Ectodermal cell (in vitro differentiated cells): ENCODE results near the gene ZNF625.

Source experiments
- H3K27ac ChIP-seq: 2 replicates; pipeline ENCODE4 v1.7.0; 2013; ENCODE audit warnings: mild to moderate bottlenecking, low read depth, low read length; ENCODE audit not compliant: insufficient read depth, poor library complexity, severe bottlenecking
- H3K27me3 ChIP-seq: 2 replicates; pipeline ENCODE4 v1.7.0; 2013; ENCODE audit warnings: mild to moderate bottlenecking, low read length; ENCODE audit not compliant: insufficient read depth, control insufficient read depth, poor library complexity, severe bottlenecking
- H3K36me3 ChIP-seq: one replicate; pipeline ENCODE4 v1.7.0; 2013; ENCODE audit warnings: low read length; ENCODE audit not compliant: control insufficient read depth, insufficient read depth
- H3K4me1 ChIP-seq: one replicate; pipeline ENCODE4 v1.7.0; 2013; ENCODE audit warnings: low read length; ENCODE audit not compliant: control insufficient read depth, insufficient read depth
- H3K4me3 ChIP-seq: 2 replicates; pipeline ENCODE4 v1.7.0; 2013; ENCODE audit warnings: low read depth, low read length, control low read depth; ENCODE audit not compliant: insufficient read depth
- H3K9me3 ChIP-seq: 2 replicates; pipeline ENCODE4 v1.7.0; 2013; ENCODE audit warnings: mild to moderate bottlenecking, low read length, moderate library complexity; ENCODE audit not compliant: control insufficient read depth
- WGBS, 2 experiments: methylation state at CpG; one replicate each; pipeline ENCODE4 v1.1.7; 2013; ENCODE audit warnings: missing lambda C conversion rate in 2 of 2; 5-methylcytosine and 5-hydroxymethylcytosine counted together

ZNF625 gene

DNA sequence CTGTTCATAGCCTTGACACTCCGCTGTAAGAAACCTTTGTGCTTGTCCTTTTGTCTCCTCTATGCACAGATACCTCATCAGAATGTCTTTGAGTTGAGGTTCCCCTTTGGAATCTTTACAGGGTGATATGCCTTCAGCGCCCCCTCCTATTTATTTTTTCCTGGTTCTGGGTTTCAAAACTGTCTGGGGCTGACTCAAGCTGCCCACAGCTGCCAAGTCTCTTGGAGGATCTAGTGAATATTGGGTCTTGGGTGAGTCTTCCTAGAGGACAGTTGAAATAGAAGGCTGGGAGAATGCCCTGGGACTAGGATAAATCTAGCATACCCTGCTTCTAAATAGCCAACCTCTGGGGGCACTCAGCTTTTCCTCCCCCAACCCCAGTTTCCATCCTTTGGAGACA is 7.3 kb upstream of the ZNF625 start:
- H3K27ac ChIP-seq = no peak overlapping the region

DNA sequence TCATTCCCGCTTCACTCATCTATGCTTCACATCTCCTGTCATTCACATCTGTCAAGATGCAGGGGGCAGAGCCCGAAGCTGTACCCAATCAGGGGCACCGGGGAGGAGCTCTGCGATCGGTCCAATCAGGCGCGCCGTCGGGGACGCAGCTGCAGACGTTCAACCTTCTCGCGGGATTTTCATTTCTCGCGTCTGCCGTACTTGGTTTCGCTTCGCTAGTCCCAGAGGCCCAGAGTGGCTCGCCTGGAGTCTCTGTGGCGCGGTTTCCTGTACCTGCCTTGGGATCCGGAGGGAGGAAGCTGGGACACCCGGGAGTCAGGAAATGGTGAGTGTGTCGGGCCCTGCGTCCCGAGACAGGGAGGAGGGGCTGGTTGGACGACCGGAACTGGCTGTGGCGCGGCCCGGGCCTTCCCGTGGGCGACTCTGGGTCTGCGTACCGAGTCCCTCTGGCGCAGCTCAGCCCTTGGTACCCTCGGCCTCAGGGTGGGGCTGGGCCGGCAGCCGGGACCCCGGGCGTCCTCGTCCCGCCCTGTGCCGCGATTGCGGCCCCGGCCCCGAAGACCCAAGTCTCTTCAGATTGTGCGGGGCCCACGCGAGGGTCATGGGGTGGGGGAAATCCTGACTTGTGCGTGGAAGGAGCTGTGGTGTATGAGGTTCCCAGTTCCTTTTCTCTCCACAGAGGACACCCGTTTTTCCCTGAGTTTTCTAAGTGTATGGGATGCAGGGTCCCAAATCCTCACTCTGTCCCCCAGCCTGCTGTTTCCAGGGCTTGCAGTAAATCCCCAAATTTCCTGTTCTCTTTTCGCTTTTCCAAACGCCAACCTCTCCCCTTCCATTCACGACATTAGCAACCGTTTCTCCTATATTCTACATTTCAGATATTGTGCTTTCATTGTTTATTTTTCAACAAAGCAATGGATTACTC is 6.6 kb upstream of the ZNF625 start, which contains the start of gene ZNF136:
Gene ZNF136, plus strand, starts transcription at position 215 of the 925 bp plus-strand sequence. Its CDS starts 108 bp downstream, at position 323.
- WGBS, 2 experiments = 1% methylated on average over 57 of the region's 57 CpGs

More for the DNA sequence above, 7.3 kb upstream of the ZNF625 start:
- whole genome bisulfite sequencing, 2 experiments = 35 to 39% methylated on average over 2 of the region's 2 CpGs
- Histone ChIP-seq H3K4me3 (peak overlapping the region; percentile 89), H3K4me1 (peaks cover 5% of the 10 kb centered on the region), H3K9me3 (no peaks in the 10 kb centered on the region), H3K27me3 (no peaks in the 10 kb centered on the region), H3K36me3 (no peaks in the 10 kb centered on the region)

DNA sequence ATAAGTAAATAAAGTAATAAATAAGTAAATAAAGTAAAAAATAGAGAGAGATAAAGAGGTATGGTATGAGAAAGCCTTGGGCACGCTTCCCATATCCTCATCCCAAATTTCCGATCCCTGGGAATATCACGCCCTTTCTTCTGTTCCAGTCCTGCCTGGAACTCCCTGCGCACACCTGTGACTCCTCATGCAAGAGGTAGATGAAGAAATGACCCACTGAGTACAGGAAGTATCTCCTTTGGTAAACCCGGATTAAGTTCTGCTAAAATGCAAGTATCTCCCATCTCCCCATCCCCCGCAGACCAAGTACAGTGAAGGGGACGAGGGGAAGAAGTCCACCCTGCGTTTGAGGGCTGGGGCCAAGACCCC is 6.0 kb upstream of the ZNF625 start:
- no peaks in the 10 kb centered on the region for H3K36me3 ChIP-seq
- H3K9me3 ChIP-seq = no peaks in the 10 kb centered on the region
- no peak overlapping the region for H3K27ac ChIP-seq
- WGBS, 2 experiments = 37 to 41% methylated on average over 8 of the region's 8 CpGs
- peak overlapping the region; percentile 89 for H3K4me3 ChIP-seq
- no peaks in the 10 kb centered on the region for H3K27me3 ChIP-seq
- peaks cover 5% of the 10 kb centered on the region for H3K4me1 ChIP-seq

More for the DNA sequence above, 6.6 kb upstream of the ZNF625 start, which contains the start of gene ZNF136:
- Histone ChIP-seq H3K4me3 (peak within 1 kb of the TSS; percentile 89), H3K27me3 (no peaks in the 10 kb centered on the region), H3K27ac (peak within 1 kb of the TSS; percentile 78), H3K4me1 (peaks cover 5% of the 10 kb centered on the region), H3K36me3 (no peaks in the 10 kb centered on the region), H3K9me3 (no peaks in the 10 kb centered on the region)

DNA sequence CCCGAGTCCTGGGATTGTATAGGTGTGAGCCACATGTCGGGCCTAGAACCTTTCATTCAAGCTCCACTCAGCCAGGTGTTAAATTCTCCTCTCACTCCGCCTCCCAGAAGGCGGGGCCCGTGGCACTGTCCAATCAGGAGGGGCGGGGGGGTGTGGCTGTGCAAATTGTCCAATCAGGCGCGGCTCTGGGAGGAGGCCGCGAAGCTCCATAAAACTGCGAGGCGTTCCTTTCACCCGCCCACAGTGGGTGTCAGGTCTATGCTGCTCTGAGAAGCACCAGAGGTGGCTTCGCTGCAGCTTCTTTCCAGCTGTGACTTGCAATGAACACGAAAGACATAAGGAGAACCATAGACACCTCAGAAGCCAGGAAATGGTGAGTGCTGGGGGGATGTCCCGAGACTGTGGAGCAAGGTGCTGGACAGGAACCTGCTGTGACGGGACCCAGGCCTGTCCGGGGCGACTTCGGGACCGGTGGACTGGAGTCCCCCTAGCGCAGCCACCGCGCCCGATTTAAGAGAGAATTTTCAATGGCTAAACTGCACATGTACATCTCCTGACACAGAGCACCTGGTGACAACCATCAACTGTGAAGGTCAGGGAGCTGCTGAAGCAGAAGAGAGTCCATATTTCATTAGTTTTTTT is 3.4 kb upstream of the ZNF625 start:
- Histone ChIP-seq H3K4me1 (peaks cover 11% of the 10 kb centered on the region), H3K36me3 (no peaks in the 10 kb centered on the region), H3K27ac (no peak overlapping the region), H3K27me3 (no peaks in the 10 kb centered on the region), H3K9me3 (no peaks in the 10 kb centered on the region), H3K4me3 (no peak overlapping the region)
- WGBS, 2 experiments = 93 to 94% methylated on average over 25 of the region's 25 CpGs

DNA sequence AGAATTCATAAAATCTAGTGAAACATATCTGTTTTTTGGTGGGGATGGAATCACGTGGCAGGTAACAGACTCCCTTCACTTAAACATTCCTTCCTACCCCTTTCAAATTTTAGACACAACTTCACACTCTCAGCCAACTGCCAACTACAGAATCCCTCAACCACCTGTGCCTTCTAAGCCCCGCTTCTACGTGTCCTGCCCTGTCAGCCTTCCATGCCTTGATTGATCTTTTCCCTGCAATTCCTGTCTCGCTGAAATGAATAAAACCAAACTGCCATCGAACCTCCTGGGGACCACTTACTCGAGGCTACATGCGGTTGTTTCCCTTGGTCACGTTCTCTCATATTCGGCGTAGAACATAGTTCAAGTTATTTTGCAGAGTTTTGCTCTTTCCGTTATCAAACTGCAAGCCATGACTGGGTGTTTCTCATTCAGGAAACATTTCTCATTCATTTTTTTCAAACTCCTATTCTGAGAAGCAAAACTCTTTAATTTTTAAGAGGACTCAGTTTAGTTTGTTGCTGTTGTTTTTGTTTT is 1.1 kb downstream of the ZNF625 start:
- Histone ChIP-seq H3K36me3 (peaks cover 26% of the 10 kb centered on the region), H3K4me3 (peak overlapping the region; percentile 82), H3K27ac (no peak overlapping the region), H3K9me3 (no peaks in the 10 kb centered on the region), H3K27me3 (no peaks in the 10 kb centered on the region), H3K4me1 (peaks cover 5% of the 10 kb centered on the region)
- 50 to 51% methylated on average over 11 of the region's 11 CpGs for WGBS, 2 experiments

DNA sequence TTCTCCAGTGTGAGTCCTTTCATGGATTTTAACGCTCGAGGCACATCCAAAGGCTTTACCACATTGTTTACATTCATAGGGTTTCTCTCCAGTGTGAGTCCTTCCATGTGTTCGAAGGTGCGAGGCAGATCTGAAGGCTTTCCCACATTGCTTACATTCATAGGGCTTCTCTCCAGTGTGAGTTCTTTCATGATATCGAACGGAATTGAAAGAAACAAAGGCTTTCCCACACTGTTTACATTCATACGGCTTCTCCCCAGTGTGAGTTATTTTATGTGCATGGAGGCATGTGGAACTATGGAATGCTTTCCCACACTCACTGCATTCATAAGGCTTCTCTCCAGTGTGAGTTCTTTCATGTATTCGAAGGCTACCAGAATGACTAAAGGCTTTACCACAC is 11.2 kb downstream of the ZNF625 start:
- Histone ChIP-seq H3K36me3 (peaks cover 59% of the 10 kb centered on the region), H3K27me3 (no peaks in the 10 kb centered on the region), H3K27ac (no peak overlapping the region), H3K4me3 (no peak overlapping the region), H3K4me1 (peaks cover 5% of the 10 kb centered on the region), H3K9me3 (no peaks in the 10 kb centered on the region)
- 94% methylated on average over 8 of the region's 8 CpGs for WGBS, 2 experiments

DNA sequence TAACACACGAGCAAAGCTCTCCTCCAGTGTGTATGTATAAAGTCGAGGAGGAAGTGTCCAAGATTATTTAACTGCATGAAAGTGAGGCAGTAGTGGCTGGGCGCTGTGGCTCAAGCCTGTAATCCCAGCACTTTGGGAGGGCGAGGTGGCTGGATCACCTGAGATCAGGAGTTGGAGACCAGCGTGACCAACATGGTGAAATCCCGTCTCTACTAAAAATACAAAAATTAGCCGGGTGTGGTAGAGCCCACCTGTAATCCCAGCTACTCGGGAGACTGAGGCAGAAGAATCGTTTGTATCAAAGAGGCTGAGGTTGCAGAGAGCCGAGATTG is 15.2 kb downstream of the ZNF625 start:
- Histone ChIP-seq H3K9me3 (no peaks in the 10 kb centered on the region), H3K27me3 (no peaks in the 10 kb centered on the region), H3K4me3 (no peak overlapping the region), H3K27ac (no peak overlapping the region), H3K4me1 (peaks cover 6% of the 10 kb centered on the region), H3K36me3 (peaks cover 56% of the 10 kb centered on the region)
- 77 to 78% methylated on average over 10 of the region's 10 CpGs for WGBS, 2 experiments

DNA sequence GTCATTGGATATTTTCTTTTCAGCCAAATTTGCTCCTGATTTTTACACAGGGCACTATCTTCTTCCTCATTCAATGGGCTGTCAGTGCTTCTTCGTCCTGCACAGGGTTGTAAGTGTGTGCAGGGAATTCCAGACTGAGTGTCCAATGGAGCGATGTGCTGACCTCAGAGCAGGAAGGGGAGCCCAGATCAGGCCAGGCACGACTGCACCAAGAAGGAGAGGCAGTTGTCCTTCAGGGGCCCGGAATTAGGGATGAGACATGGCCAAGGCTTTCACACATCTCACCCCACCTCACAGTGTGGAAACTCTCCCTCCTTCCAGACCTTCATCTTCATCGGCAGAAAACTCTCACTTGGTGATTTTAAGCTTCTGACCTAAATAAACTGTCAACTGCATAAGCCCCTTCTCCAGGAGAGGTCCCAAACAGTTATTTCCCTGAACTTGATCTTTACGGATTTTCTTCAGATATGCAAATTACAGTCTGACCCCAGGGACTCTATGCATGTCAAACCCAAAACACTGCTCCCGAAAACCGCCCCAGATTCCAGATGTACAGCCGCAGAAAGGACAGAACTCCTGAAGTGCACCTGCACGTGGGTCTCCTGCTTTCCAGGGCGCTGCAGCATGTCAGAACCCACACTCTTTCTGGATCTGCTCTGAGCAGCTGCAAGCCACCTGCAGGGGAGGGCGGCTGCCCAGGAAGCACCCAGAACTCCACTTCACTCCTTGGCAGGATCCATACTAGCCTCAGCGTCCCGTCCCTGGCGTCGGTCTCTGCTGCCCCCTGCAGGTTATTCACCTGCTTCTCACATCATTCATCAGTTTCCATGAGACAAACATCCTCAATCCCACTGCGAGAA is 15.8 kb downstream of the ZNF625 start:
- WGBS, 2 experiments = 40 to 45% methylated on average over 16 to 17 of the region's 17 CpGs
- Histone ChIP-seq H3K4me1 (peaks cover 6% of the 10 kb centered on the region), H3K27me3 (no peaks in the 10 kb centered on the region), H3K27ac (peak overlapping the region; percentile 99), H3K4me3 (peak overlapping the region; percentile 84), H3K36me3 (peaks cover 55% of the 10 kb centered on the region), H3K9me3 (no peaks in the 10 kb centered on the region)

DNA sequence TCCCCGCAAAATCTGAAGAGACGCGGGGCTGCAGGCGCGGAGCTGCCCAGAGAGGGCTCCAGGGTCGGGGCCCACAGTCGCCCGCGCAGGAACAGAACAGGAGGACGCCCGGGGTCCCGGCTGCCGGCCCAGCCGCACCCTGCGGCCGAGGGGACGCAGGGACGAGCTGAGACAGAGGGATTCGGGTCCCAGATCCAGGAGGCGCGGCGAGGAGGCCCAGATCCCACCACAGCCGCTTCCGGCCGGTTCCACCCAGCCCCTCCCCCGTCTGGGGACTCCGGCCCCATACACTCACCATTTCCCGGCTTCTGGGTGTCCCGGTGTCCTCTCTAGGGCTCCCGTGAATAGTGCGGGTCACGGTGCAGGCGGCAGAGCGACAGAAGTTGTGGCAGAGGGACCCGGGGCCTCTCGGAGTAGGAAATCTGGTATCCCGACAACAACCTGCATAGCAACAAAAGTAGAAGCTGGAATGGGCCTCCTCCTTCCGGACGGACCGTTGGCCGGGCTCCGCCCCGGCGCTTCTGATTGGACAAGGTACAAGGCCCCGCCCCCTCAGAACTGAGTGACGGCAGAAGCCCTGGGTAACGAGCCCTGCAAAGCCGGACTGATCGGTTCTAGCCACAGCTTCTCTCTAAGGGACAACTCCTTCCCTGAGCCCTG is 16.5 kb downstream of the ZNF625 start, which contains the start of gene ZNF20:
Gene ZNF20, minus strand, starts transcription at position 466 of the 660 bp plus-strand sequence. Its CDS starts 168 bp downstream, at position 298.
- H3K9me3 ChIP-seq = no peaks in the 10 kb centered on the region
- 7 to 9% methylated on average over 49 of the region's 49 CpGs for WGBS, 2 experiments
- peak within 1 kb of the TSS; percentile 84 for H3K4me3 ChIP-seq
- H3K27me3 ChIP-seq = no peaks in the 10 kb centered on the region
- peaks cover 6% of the 10 kb centered on the region for H3K4me1 ChIP-seq
- peaks cover 55% of the 10 kb centered on the region for H3K36me3 ChIP-seq
- peak within 1 kb of the TSS; percentile 99 for H3K27ac ChIP-seq
